Liver (tissue), 9 donors: ENCODE measurements around the gene SPP2. TPM values are rescaled to one million over a fixed set of nuclear protein-coding genes. Genes with fewer than 3 reads are reported as not detected.

Source experiments
- DNase-seq: peaks from one replicate; pipeline ENCODE4 v3.0.0-alpha.2; 2017; ENCODE audit warnings: low spot score
- H3K27ac ChIP-seq, 2 donors: one replicate each; pipeline ENCODE4 v1.7.0; 2013; ENCODE audit warnings: inconsistent platforms in 2 of 2, low read length in 2 of 2, control low read depth in 1 of 2, low read depth in 1 of 2, mild to moderate bottlenecking in 1 of 2
- H3K27me3 ChIP-seq, 4 donors: one replicate each; pipeline versions ENCODE4 v1.6.1 to v1.7.0; 2013; ENCODE audit warnings: low read length in 3 of 4, inconsistent platforms in 1 of 4, mild to moderate bottlenecking in 1 of 4, moderate library complexity in 1 of 4; ENCODE audit not compliant: control insufficient read depth in 4 of 4, insufficient read depth in 4 of 4
- H3K36me3 ChIP-seq, 4 donors: one replicate each; pipeline versions ENCODE4 v1.6.1 to v1.7.0; 2013; ENCODE audit warnings: low read length in 3 of 4, mild to moderate bottlenecking in 3 of 4, low read depth in 1 of 4, moderate library complexity in 1 of 4; ENCODE audit not compliant: control insufficient read depth in 4 of 4, insufficient read depth in 3 of 4
- H3K4me1 ChIP-seq, 4 donors: one replicate each; pipeline versions ENCODE4 v1.6.1 to v1.7.0; 2013; ENCODE audit warnings: low read length in 3 of 4, mild to moderate bottlenecking in 3 of 4, moderate library complexity in 1 of 4; ENCODE audit not compliant: control insufficient read depth in 4 of 4, insufficient read depth in 4 of 4
- H3K4me3 ChIP-seq, 3 donors: one replicate each; pipeline versions ENCODE4 v1.6.1 to v1.7.0; 2013; ENCODE audit warnings: low read length in 3 of 3, control low read depth in 1 of 3, low read depth in 1 of 3, mild to moderate bottlenecking in 1 of 3
- H3K9ac ChIP-seq, 2 donors: one replicate each; pipeline ENCODE4 v1.7.0; 2013; ENCODE audit warnings: low read length in 2 of 2, mild to moderate bottlenecking in 2 of 2, moderate library complexity in 2 of 2, control low read depth in 1 of 2, low read depth in 1 of 2
- H3K9me3 ChIP-seq, 4 donors: one replicate each; pipeline versions ENCODE4 v1.6.1 to v1.7.0; 2013; ENCODE audit warnings: low read length in 3 of 4; ENCODE audit not compliant: control insufficient read depth in 4 of 4
- ATF3 ChIP-seq: IDR thresholded peaks from 2 replicates; pipeline ENCODE4 v1.6.1; 2016; ENCODE audit warnings: antibody characterized with exemption
- CTCF ChIP-seq: fragments of 150-350 bp; IDR thresholded peaks from 2 replicates; pipeline ENCODE4 v1.5.1; 2017; ENCODE audit warnings: improper control_type of control experiment, low read depth, low read length; ENCODE audit not compliant: missing input control
- EGR1 ChIP-seq, 2 donors: IDR thresholded peaks; 2 replicates each; pipeline ENCODE4 v1.6.1; 2016 to 2018; ENCODE audit warnings: antibody characterized with exemption in 2 of 2, low read depth in 2 of 2
- FOXA2 ChIP-seq: IDR thresholded peaks from 2 replicates; pipeline ENCODE4 v1.6.1; 2016; ENCODE audit warnings: antibody characterized with exemption
- GABPA ChIP-seq, 2 donors: IDR thresholded peaks in 1 of 2; conservative IDR thresholded peaks in 1 of 2; 2 replicates each; pipeline ENCODE4 v1.6.1; 2016; ENCODE audit warnings: antibody characterized with exemption in 2 of 2, mild to moderate bottlenecking in 1 of 2, moderate library complexity in 1 of 2
- HNF4A ChIP-seq, 2 donors: conservative IDR thresholded peaks; 2 replicates each; pipeline ENCODE4 v1.6.1; 2016; ENCODE audit warnings: antibody characterized with exemption in 2 of 2, mild to moderate bottlenecking in 2 of 2
- JUND ChIP-seq, 2 donors: IDR thresholded peaks; 2 replicates each; pipeline ENCODE4 v1.6.1; 2016; ENCODE audit warnings: antibody characterized with exemption in 2 of 2
- NR2F2 ChIP-seq: IDR thresholded peaks from 2 replicates; pipeline ENCODE4 v1.6.1; 2016; ENCODE audit warnings: antibody characterized with exemption
- RAD21 ChIP-seq, 2 donors: IDR thresholded peaks; 2 replicates each; pipeline ENCODE4 v1.6.1; 2016; ENCODE audit warnings: antibody characterized with exemption in 2 of 2, mild to moderate bottlenecking in 2 of 2
- REST ChIP-seq: IDR thresholded peaks from 2 replicates; pipeline ENCODE4 v1.6.1; 2016; ENCODE audit warnings: antibody characterized with exemption, mild to moderate bottlenecking
- RXRA ChIP-seq, 2 donors: IDR thresholded peaks; 2 replicates each; pipeline ENCODE4 v1.6.1; 2017 to 2018; ENCODE audit warnings: antibody characterized with exemption in 2 of 2, mild to moderate bottlenecking in 1 of 2
- SP1 ChIP-seq: IDR thresholded peaks from 2 replicates; pipeline ENCODE4 v1.6.1; 2018; ENCODE audit warnings: antibody characterized with exemption, mild to moderate bottlenecking
- TAF1 ChIP-seq: conservative IDR thresholded peaks from 2 replicates; pipeline ENCODE4 v1.6.1; 2016; ENCODE audit warnings: antibody characterized with exemption, mild to moderate bottlenecking
- YY1 ChIP-seq: IDR thresholded peaks from 2 replicates; pipeline ENCODE4 v1.6.1; 2016; ENCODE audit warnings: antibody characterized with exemption, mild to moderate bottlenecking
- ZBTB33 ChIP-seq: IDR thresholded peaks from 2 replicates; pipeline ENCODE4 v1.6.1; 2016; ENCODE audit warnings: antibody characterized with exemption
- WGBS: extraction: QIAGEN DNeasy Blood & Tissue Kit; methylation state at CpG from one replicate; pipeline ENCODE4 v1.1.7; 2013; 5-methylcytosine and 5-hydroxymethylcytosine counted together
- polyA plus RNA-seq, 2 donors: library from polyadenylated mRNA; stranded (reverse) in 1 of 2; unstranded in 1 of 2; fragments of 200-250 nt in 1 of 2; fragments of >200 nt in 1 of 2; fragmentation: Nextera tagmentation in 1 of 2; extraction: Ambion mirVana in 1 of 2; gene quantifications; one replicate each; pipeline versions ENCODE4 v1.2.1 to v1.2.3, GENCODE V29; 2013 to 2015
- total RNA-seq, 2 donors: library from RNA; depleted of rRNA; stranded (reverse); fragments of >200 nt; gene quantifications; one replicate each; pipeline ENCODE4 v1.2.3, GENCODE V29; 2014
- donor health status: healthy.
- donor health status: healthy.
- donor health status: healthy.
- donor health status: healthy.
- donor health status: healthy.

Gene SPP2
- total and polyA plus RNA-seq, 4 donors: 76.7 to 584 (median 147) TPM

DNA sequence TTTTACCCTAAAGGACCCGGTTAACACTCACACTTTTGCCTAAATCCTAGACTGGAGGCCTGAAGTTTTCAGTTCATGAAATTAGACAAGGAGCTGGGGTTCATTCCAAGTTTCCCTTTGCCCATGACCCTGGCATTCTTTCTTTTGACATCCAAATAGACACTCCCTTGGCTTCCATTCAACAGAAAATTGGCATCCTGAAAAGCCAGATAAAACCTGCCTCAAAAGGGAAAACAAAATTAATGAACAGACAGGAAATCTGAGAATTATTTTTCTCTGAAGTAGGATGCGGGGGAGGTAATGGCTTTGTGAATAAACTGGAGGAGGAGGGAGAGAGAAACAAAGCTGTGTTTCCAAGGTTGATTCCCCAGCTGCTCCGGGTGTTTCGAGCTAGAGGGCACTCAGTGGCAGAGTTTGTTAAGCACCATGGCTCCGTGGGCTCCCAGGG is 41.0 kb downstream of the SPP2 start:
- Histone ChIP-seq H3K4me1 (peaks cover 7 to 16% (median 13%) of the 10 kb centered on the region in 4 donors), H3K27ac (peak overlapping the region; percentile 35 to 53), H3K9ac (no peak overlapping the region), H3K9me3 (no peaks in the 10 kb centered on the region), H3K36me3 (no peaks in the 10 kb centered on the region), H3K27me3 (no peaks in the 10 kb centered on the region), H3K4me3 (peak overlapping the region in 1 of 3 donors; percentile 16)
- WGBS: 16% methylated on average over 5 of the region's 5 CpGs
- TF ChIP-seq TAF1 (no peak), RXRA (IDR thresholded peaks at IDR 0.05) (peak; percentile 61 to 69), HNF4A (conservative IDR thresholded peaks at IDR 0.05) (peak in 1 of 2 donors; percentile 37), GABPA (IDR thresholded peaks at IDR 0.05 in 1 of 2, conservative IDR thresholded peaks at IDR 0.05 in 1 of 2) (no peak), FOXA2 (no peak), SP1 (peak; percentile 21), NR2F2 (peak; percentile 78), EGR1 (IDR thresholded peaks at IDR 0.05; ENCODE audit: low read depth in 2 of 2) (peak; percentile 26 to 31), ZBTB33 (no peak), ATF3 (no peak), REST (no peak), CTCF (no peak), RAD21 (IDR thresholded peaks at IDR 0.05) (peak in 1 of 2 donors; percentile 35), JUND (IDR thresholded peaks at IDR 0.05) (peak in 1 of 2 donors; percentile 10), YY1 (peak; percentile 41)
- no peak for DNase-seq

DNA sequence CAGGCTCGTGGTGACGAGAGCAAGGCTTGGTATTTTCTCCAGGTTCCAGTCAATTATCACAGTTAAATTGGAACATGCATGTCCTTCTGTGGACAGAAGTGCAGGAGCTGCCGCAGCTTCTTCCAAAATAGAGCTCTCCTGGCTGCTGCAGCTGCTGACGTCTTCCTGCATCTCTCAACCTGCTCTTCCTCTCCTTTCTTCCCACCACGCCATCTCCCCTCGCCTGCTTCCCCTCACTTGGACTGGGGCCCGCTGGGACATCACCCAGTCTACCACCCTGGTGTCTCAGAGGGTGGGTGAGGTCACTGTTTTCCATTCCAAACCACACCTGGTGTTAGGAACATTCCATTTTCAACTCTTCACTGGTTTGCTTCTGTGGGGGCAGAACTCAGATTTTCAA is 41.4 kb downstream of the SPP2 start:
- Histone ChIP-seq H3K4me3 (peak overlapping the region in 1 of 3 donors; percentile 16), H3K9ac (no peak overlapping the region), H3K27ac (peak overlapping the region; percentile 35 to 53), H3K9me3 (no peaks in the 10 kb centered on the region), H3K27me3 (no peaks in the 10 kb centered on the region), H3K36me3 (no peaks in the 10 kb centered on the region), H3K4me1 (peaks cover 7 to 16% (median 13%) of the 10 kb centered on the region in 4 donors)
- whole genome bisulfite sequencing: 50% methylated on average over 7 of the region's 7 CpGs
- no peak for DNase-seq
- TF ChIP-seq ATF3 (no peak), NR2F2 (no peak), GABPA (IDR thresholded peaks at IDR 0.05 in 1 of 2, conservative IDR thresholded peaks at IDR 0.05 in 1 of 2) (no peak), RAD21 (IDR thresholded peaks at IDR 0.05) (no peak), FOXA2 (no peak), RXRA (IDR thresholded peaks at IDR 0.05) (no peak), ZBTB33 (no peak), SP1 (no peak), YY1 (no peak), CTCF (no peak), JUND (IDR thresholded peaks at IDR 0.05) (no peak), EGR1 (IDR thresholded peaks at IDR 0.05; ENCODE audit: low read depth in 2 of 2) (no peak)
